Left ventricle myocardium inferior (tissue), 1 donor: Measurements from ENCODE around the gene GSTM2. TPM values are rescaled to one million over a fixed set of nuclear protein-coding genes. Genes with fewer than 3 reads are reported as not detected.

Experiments
- DNase-seq: peaks from one replicate; pipeline ENCODE4 v3.0.0-alpha.2; 2020
- H3K27ac ChIP-seq: fragments of 200-600 bp; replicated peaks from 2 replicates; pipeline ENCODE4 v1.8.0; 2021
- H3K27me3 ChIP-seq: fragments of 200-600 bp; 2 replicates; pipeline ENCODE4 v1.8.0; 2021; ENCODE audit warnings: low read depth
- H3K36me3 ChIP-seq: fragments of 200-600 bp; 2 replicates; pipeline ENCODE4 v1.8.0; 2021
- H3K4me1 ChIP-seq: fragments of 200-600 bp; 2 replicates; pipeline ENCODE4 v1.8.0; 2021
- H3K4me3 ChIP-seq: fragments of 200-600 bp; 2 replicates; pipeline ENCODE4 v1.8.0; 2021; ENCODE audit warnings: mild to moderate bottlenecking, moderate library complexity
- H3K9me3 ChIP-seq: fragments of 200-600 bp; replicated peaks from 2 replicates; pipeline ENCODE4 v1.8.0; 2021
- CTCF ChIP-seq: fragments of 200-600 bp; IDR thresholded peaks from 2 replicates; pipeline ENCODE4 v1.8.0; 2021; ENCODE audit warnings: antibody characterized with exemption, mild to moderate bottlenecking, borderline replicate concordance
- intact Hi-C: fragments of 100-400 bp; cut with micrococcal nuclease; formaldehyde crosslinking; loops from one replicate; pipeline ENCODE4 v1.11.0; 2022
- total RNA-seq: library from RNA; stranded (reverse); fragmentation: NEBNext Ultra II Directional; extraction: Animal tissue kit (Norgen Biotek cat#: 25700); gene quantifications from one replicate; pipeline ENCODE4 v1.2.1, GENCODE V29; 2021
- donor health status: DM: no; HTN: yes; CAD: no; lungs with severe emphysema.

The GSTM2 gene
- total RNA-seq, 1 donor from 2014 or later, result 67.3 TPM

GRCh38 chr1:109712321-109712864 lies 44.5 kb downstream of the GSTM2 start:
- Histone ChIP-seq H3K4me3 (peak overlapping the region; percentile 61), H3K27ac (no peak overlapping the region), H3K36me3 (no peaks in the 10 kb centered on the region), H3K4me1 (peaks cover 4% of the 10 kb centered on the region), H3K27me3 (peaks cover 9% of the 10 kb centered on the region), H3K9me3 (peaks cover 18% of the 10 kb centered on the region)
- no peak for DNase-seq
- intact Hi-C loops, result no loop called here
- TF ChIP-seq CTCF, result no peak

DNA sequence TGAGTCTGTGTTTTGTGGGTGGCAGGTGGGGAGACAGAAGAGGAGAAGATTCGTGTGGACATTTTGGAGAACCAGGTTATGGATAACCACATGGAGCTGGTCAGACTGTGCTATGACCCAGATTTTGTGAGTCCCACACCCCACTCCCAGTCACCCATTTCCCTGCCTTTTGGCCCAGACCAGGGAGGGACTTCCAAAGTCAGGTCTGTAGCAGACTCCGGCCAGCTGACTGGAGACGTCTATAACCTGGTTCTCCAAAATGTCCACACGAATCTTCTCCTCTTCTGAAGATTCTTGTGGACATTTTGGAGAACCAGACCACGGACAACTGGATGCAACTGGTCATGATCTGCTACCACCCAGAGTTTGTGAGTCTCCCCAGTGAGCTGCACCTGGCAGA lies 45.8 kb downstream of the GSTM2 start:
- H3K27ac ChIP-seq, result no peak overlapping the region
- intact Hi-C loops, result no loop called here
- H3K4me3 ChIP-seq, result no peak overlapping the region
- H3K9me3 ChIP-seq, result peaks cover 12% of the 10 kb centered on the region
- H3K27me3 ChIP-seq, result peaks cover 9% of the 10 kb centered on the region
- TF ChIP-seq CTCF, result no peak
- no peaks in the 10 kb centered on the region for H3K36me3 ChIP-seq
- no peak for DNase-seq
- peaks cover 4% of the 10 kb centered on the region for H3K4me1 ChIP-seq

DNA sequence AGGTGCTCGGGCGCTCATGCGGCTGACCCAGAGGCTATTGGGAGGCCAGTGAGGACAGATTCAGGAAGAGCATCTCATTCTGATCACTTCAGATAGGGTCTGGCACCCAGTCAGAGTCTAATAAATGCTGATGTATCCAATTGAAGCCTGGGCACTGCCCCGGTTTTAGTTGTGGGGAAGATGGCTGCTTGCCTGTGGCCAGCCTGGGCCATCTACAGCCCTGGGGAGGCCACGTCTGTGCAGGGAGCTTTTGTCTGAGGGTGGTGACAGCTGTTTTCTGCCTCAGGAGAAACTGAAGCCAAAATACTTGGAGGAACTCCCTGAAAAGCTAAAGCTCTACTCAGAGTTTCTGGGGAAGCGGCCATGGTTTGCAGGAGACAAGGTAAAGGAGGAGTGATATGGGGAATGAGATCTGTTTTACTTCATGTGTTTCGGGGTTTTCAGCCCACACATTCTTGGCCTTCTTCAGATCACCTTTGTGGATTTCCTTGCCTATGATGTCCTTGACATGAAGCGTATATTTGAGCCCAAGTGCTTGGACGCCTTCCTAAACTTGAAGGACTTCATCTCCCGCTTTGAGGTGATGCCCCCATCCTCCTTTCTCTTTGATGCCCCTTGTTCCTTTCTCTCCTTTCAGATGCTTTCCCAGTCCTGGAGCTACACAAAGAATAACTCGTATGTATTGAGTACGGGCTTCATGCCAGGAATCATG lies 47.0 kb downstream of the GSTM2 start:
- no peak for TF ChIP-seq CTCF
- no peak for DNase-seq
- intact Hi-C loops, result no loop called here
- Histone ChIP-seq H3K27ac (no peak overlapping the region), H3K9me3 (peaks cover under 1% of the 10 kb centered on the region), H3K27me3 (peaks cover 9% of the 10 kb centered on the region), H3K4me1 (peaks cover 4% of the 10 kb centered on the region), H3K4me3 (no peak overlapping the region), H3K36me3 (no peaks in the 10 kb centered on the region)

DNA sequence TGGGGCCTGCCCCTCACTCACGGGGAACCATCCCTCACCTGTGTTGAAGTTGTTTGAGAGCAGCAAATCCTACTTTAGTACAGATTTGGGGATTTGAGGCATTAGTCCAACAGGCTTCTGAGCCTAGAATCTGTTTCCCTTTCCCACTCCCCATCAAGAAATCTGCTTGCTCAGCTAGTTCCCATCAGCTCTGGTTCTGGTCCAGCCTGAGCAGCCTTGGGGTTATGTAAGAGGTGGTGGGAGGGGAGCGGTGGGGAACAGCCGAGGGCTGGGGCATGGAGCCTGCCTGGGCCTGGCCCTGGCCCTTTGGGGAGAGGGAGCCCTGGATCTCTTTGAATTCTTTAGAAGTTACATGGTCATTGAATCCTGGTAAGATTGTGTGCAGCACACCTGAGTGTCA lies 48.3 kb downstream of the GSTM2 start:
- no peaks in the 10 kb centered on the region for H3K9me3 ChIP-seq
- H3K4me3 ChIP-seq, result no peak overlapping the region
- peaks cover 9% of the 10 kb centered on the region for H3K27me3 ChIP-seq
- peak overlapping the region; percentile 32 for H3K27ac ChIP-seq
- TF ChIP-seq CTCF, result no peak
- peaks cover 4% of the 10 kb centered on the region for H3K4me1 ChIP-seq
- no peak for DNase-seq
- intact Hi-C loops, result no loop called here
- no peaks in the 10 kb centered on the region for H3K36me3 ChIP-seq

- Histone ChIP-seq H3K27ac (peak overlapping the region; percentile 32), H3K4me3 (no peak overlapping the region), H3K36me3 (no peaks in the 10 kb centered on the region), H3K27me3 (peaks cover 9% of the 10 kb centered on the region), H3K4me1 (peaks cover 4% of the 10 kb centered on the region), H3K9me3 (no peaks in the 10 kb centered on the region)
- intact Hi-C loops, result no loop called here
- no peak for DNase-seq
- no peak for TF ChIP-seq CTCF
Observed at GRCh38 chr1:109716570-109717090, 48.8 kb downstream of the GSTM2 start.
